ENCODE data around the gene FGF16. TPM values are rescaled to one million over a fixed set of nuclear protein-coding genes. Genes with fewer than 3 reads are reported as not detected.

Gene FGF16
- total RNA-seq, 1 experiment from 2014 or later = not detected

DNA sequence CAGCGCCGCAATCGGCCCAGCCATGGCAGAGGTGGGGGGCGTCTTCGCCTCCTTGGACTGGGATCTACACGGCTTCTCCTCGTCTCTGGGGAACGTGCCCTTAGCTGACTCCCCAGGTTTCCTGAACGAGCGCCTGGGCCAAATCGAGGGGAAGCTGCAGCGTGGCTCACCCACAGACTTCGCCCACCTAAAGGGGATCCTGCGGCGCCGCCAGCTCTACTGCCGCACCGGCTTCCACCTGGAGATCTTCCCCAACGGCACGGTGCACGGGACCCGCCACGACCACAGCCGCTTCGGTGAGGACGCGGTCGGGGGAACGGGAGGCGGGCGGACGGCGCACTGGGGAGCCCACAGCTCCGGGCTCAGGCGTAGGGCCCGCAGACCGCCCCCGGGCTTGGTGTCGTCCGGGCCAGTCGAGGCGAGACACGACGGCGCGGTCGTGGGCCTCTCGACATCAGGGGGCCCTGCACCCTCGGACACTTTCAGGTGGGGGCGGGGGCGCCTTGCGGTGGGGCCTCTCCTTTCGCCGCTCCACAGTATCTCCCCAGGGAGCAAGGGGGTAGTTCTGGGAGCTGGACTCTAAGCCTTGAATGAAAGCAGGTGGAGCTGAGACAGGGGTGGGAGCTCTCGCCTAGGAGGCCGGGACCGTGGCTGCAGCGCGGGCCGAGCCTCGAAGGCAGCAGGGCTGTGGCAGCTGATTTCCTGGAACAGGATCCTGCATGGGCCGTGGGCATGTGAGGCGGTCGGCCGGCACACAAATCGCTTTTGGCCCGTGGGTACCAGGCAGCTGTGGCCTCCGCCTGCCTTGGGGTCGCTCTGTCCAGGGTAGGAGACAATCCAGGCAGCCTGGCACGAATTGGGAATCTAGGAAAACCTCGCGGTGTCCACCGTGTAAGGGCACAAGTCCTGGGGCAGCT is 722 bp downstream of the FGF16 start:
- intact Hi-C loops (cut with micrococcal nuclease; ENCODE audit: unreplicated experiment) = no loop called here
- H3K4me3 ChIP-seq (ENCODE audit: low read depth in 2 of 2, low read length in 2 of 2) = no peak overlapping the region
- in situ Hi-C loops (cut with HindIII; ENCODE audit: low pct_unique_long_range_greater_than_20kb, low sequenced_read_pairs) = no loop called here

GRCh38 chrX:77450415-77450814 is 3.2 kb downstream of the FGF16 start:
- Histone ChIP-seq H3K27ac (ENCODE audit: low read length) (no peak overlapping the region), H3K4me3 (ENCODE audit: low read depth in 2 of 2, low read length in 2 of 2) (no peak overlapping the region), H3K36me3 (ENCODE audit: control insufficient read depth, insufficient read depth, low read length) (no peaks in the 10 kb centered on the region), H3K9me3 (ENCODE audit: control insufficient read depth, insufficient read depth, low read depth, low read length) (no peaks in the 10 kb centered on the region), H3K27me3 (ENCODE audit: control insufficient read depth, insufficient read depth, low read length) (no peaks in the 10 kb centered on the region), H3K4me1 (ENCODE audit: control insufficient read depth, insufficient read depth, low read length) (no peaks in the 10 kb centered on the region)
- no peak for DNase-seq (ENCODE audit: low read depth, low spot score)
- TF ChIP-seq CTCF (IDR thresholded peaks at IDR 0.05) (no peak), POLR2AphosphoS5 (IDR thresholded peaks at IDR 0.05; ENCODE audit: low read depth, low read length) (no peak), SIN3A (IDR thresholded peaks at IDR 0.05; ENCODE audit: borderline replicate concordance, insufficient read depth, low read depth, low read length) (no peak), TCF7L2 (IDR thresholded peaks at IDR 0.05; ENCODE audit: low read depth, low read length) (no peak)
- TF ChIP-seq, protein P1, sequence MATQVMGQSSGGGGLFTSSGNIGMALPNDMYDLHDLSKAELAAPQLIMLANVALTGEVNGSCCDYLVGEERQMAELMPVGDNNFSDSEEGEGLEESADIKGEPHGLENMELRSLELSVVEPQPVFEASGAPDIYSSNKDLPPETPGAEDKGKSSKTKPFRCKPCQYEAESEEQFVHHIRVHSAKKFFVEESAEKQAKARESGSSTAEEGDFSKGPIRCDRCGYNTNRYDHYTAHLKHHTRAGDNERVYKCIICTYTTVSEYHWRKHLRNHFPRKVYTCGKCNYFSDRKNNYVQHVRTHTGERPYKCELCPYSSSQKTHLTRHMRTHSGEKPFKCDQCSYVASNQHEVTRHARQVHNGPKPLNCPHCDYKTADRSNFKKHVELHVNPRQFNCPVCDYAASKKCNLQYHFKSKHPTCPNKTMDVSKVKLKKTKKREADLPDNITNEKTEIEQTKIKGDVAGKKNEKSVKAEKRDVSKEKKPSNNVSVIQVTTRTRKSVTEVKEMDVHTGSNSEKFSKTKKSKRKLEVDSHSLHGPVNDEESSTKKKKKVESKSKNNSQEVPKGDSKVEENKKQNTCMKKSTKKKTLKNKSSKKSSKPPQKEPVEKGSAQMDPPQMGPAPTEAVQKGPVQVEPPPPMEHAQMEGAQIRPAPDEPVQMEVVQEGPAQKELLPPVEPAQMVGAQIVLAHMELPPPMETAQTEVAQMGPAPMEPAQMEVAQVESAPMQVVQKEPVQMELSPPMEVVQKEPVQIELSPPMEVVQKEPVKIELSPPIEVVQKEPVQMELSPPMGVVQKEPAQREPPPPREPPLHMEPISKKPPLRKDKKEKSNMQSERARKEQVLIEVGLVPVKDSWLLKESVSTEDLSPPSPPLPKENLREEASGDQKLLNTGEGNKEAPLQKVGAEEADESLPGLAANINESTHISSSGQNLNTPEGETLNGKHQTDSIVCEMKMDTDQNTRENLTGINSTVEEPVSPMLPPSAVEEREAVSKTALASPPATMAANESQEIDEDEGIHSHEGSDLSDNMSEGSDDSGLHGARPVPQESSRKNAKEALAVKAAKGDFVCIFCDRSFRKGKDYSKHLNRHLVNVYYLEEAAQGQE (IDR thresholded peaks at IDR 0.05; ENCODE audit: insufficient read depth in 1 of 2, low read depth in 2 of 2, low read length in 1 of 2) = no peak
- CTCF ChIA-PET = no interaction called here
- in situ Hi-C loops (cut with HindIII; ENCODE audit: low pct_unique_long_range_greater_than_20kb, low sequenced_read_pairs) = no loop called here
- BruUV-seq (replicated peaks) = no TSS peak
- intact Hi-C loops (cut with micrococcal nuclease; ENCODE audit: unreplicated experiment) = no loop called here
- ATAC-seq = no peak
- POLR2A ChIA-PET = no interaction called here

More for the DNA sequence above, 722 bp downstream of the FGF16 start:
- no peaks in the 10 kb centered on the region for H3K4me1 ChIP-seq (ENCODE audit: control insufficient read depth, insufficient read depth, low read length)
- DNase-seq (ENCODE audit: low read depth, low spot score) = no peak
- POLR2A ChIA-PET = no interaction called here
- H3K27me3 ChIP-seq (ENCODE audit: control insufficient read depth, insufficient read depth, low read length) = no peaks in the 10 kb centered on the region
- CTCF ChIA-PET = no interaction called here
- no TSS peak for BruUV-seq (replicated peaks)
- no peaks in the 10 kb centered on the region for H3K9me3 ChIP-seq (ENCODE audit: control insufficient read depth, insufficient read depth, low read depth, low read length)
- ATAC-seq = no peak
- TF ChIP-seq, protein P1 (IDR thresholded peaks at IDR 0.05; ENCODE audit: insufficient read depth in 1 of 2, low read depth in 2 of 2, low read length in 1 of 2) = no peak
- TF ChIP-seq POLR2AphosphoS5 (IDR thresholded peaks at IDR 0.05; ENCODE audit: low read depth, low read length) (no peak), SIN3A (IDR thresholded peaks at IDR 0.05; ENCODE audit: borderline replicate concordance, insufficient read depth, low read depth, low read length) (no peak), TCF7L2 (IDR thresholded peaks at IDR 0.05; ENCODE audit: low read depth, low read length) (no peak), CTCF (IDR thresholded peaks at IDR 0.05) (no peak)
- no peak overlapping the region for H3K27ac ChIP-seq (ENCODE audit: low read length)
- H3K36me3 ChIP-seq (ENCODE audit: control insufficient read depth, insufficient read depth, low read length) = no peaks in the 10 kb centered on the region

Data from Panc1 (cell line).